A549 (cell line): ENCODE measurements around the gene SORCS2. TPM values are rescaled to one million over a fixed set of nuclear protein-coding genes. Genes with fewer than 3 reads are reported as not detected.
A peak's percentile ranks its signal among the peaks of the same experiment; 100 is the strongest.

Experiments
- ATAC-seq, 2 experiments: fragments of 200-7000 bp in 1 of 2; fragments of >200 bp in 1 of 2; cut with Nextera tagmentation in 1 of 2; cut with Tn5 transposase in 1 of 2; 3 replicates each; pipeline versions ENCODE4 v1.8.0 to v1.9.1; 2018 to 2020; ENCODE audit warnings: mild to moderate bottlenecking in 1 of 2, moderate library complexity in 1 of 2
- CTCF ChIA-PET: fragments of 300-600 bp; sonication (Branson Sonifier 250); formaldehyde crosslinking; extraction: SDS; loops from one replicate; lab custom pipeline; 2021; ENCODE audit warnings: antibody characterized with exemption, inconsistent platforms; lab: Yijun Ruan, JAX
- POLR2A ChIA-PET: fragments of 350-600 bp; formaldehyde crosslinking; extraction: SDS; loops from one replicate; lab custom pipeline; 2021; ENCODE audit warnings: antibody characterized with exemption, inconsistent platforms; lab: Yijun Ruan, JAX
- DNase-seq, 2 experiments: peaks; one replicate each; pipeline versions ENCODE4 v3.0.0 to v3.0.0-alpha.2; 2011 to 2016; ENCODE audit warnings: low read depth in 1 of 2, low spot score in 1 of 2
- FAIRE-seq: peaks from 2 replicates; lab custom pipeline; 2011; peaks lifted over from hg19 to GRCh38; lab: Jason Lieb, UNC
- H3K27ac ChIP-seq, 2 experiments: fragments of >200 bp; sonication (Bioruptor Twin); formaldehyde crosslinking; 3 replicates each; pipeline ENCODE4 v1.5.1; 2016 to 2017
- H3K4me1 ChIP-seq: fragments of >200 bp; sonication (Bioruptor Twin); formaldehyde crosslinking; 3 replicates; pipeline ENCODE4 v1.6.1; 2016
- H3K4me2 ChIP-seq: fragments of >200 bp; sonication (Bioruptor Twin); formaldehyde crosslinking; 3 replicates; pipeline ENCODE4 v1.6.1; 2016
- H3K4me3 ChIP-seq: fragments of >200 bp; sonication (Bioruptor Twin); formaldehyde crosslinking; 3 replicates; pipeline ENCODE4 v1.5.1; 2016
- H3K9me3 ChIP-seq: fragments of >200 bp; sonication (Bioruptor Twin); formaldehyde crosslinking; 3 replicates; pipeline ENCODE4 v1.6.1; 2016
- ATOH8 ChIP-seq: fragments of 250-450 bp; sonication (Bioruptor Pico); IDR thresholded peaks from 2 replicates; pipeline ENCODE4 v1.5.0; 2020; ENCODE audit warnings: low read depth, mild to moderate bottlenecking, moderate library complexity
- CHD4 ChIP-seq: fragments of 200-600 bp; sonication (generic); IDR thresholded peaks from 2 replicates; pipeline ENCODE4 v1.6.1; 2016; ENCODE audit warnings: antibody characterized with exemption, mild to moderate bottlenecking, borderline replicate concordance
- EHF ChIP-seq: fragments of 250-450 bp; sonication (Bioruptor Pico); IDR thresholded peaks from 2 replicates; pipeline ENCODE4 v1.5.0; 2020; ENCODE audit warnings: mild to moderate bottlenecking
- EHMT2 ChIP-seq: fragments of 200-600 bp; sonication (generic); IDR thresholded peaks from 2 replicates; pipeline ENCODE4 v1.6.1; 2016; ENCODE audit warnings: antibody characterized with exemption, low read depth, mild to moderate bottlenecking, moderate library complexity
- ESRRA ChIP-seq: fragments of 150-350 bp; IDR thresholded peaks from 2 replicates; pipeline ENCODE4 v1.6.1; 2014; ENCODE audit warnings: mild to moderate bottlenecking, low read length, borderline replicate concordance
- HOXA7 ChIP-seq: fragments of 250-450 bp; sonication (Bioruptor Pico); IDR thresholded peaks from 2 replicates; pipeline ENCODE4 v1.5.0; 2020; ENCODE audit warnings: mild to moderate bottlenecking, moderate library complexity
- HOXB13 ChIP-seq: fragments of 250-450 bp; sonication (Bioruptor Pico); IDR thresholded peaks from 2 replicates; pipeline ENCODE4 v1.5.0; 2020; ENCODE audit warnings: low read depth, mild to moderate bottlenecking, moderate library complexity
- JUNB ChIP-seq: fragments of >200 bp; sonication (Bioruptor Twin); formaldehyde crosslinking; IDR thresholded peaks from 2 replicates; pipeline ENCODE4 v1.6.1; 2016
- KDM5A ChIP-seq: fragments of 200-600 bp; sonication (generic); IDR thresholded peaks from 2 replicates; pipeline ENCODE4 v1.6.1; 2016; ENCODE audit warnings: antibody characterized with exemption, mild to moderate bottlenecking
- MAZ ChIP-seq: fragments of 150-350 bp; IDR thresholded peaks from 2 replicates; pipeline ENCODE4 v1.6.1; 2014; ENCODE audit warnings: antibody characterized with exemption, low read depth, low read length, borderline replicate concordance
- NFE2L2 ChIP-seq: fragments of 150-350 bp; conservative IDR thresholded peaks from 2 replicates; pipeline ENCODE4 v1.6.1; 2014; ENCODE audit warnings: low read length
- NPAS2 ChIP-seq: fragments of 250-450 bp; sonication (Bioruptor Pico); IDR thresholded peaks from 2 replicates; pipeline ENCODE4 v1.8.0; 2022; ENCODE audit warnings: mild to moderate bottlenecking, moderate library complexity, borderline replicate concordance
- NR3C1 ChIP-seq: fragments of >200 bp; sonication (Bioruptor Twin); formaldehyde crosslinking; IDR thresholded peaks from 3 replicates; pipeline ENCODE4 v1.6.1; 2017
- POLR2A ChIP-seq: IDR thresholded peaks from 2 replicates; pipeline ENCODE4 v1.6.1; 2012; ENCODE audit warnings: mild to moderate bottlenecking, low read length
- POLR2AphosphoS2 ChIP-seq: conservative IDR thresholded peaks from 2 replicates; pipeline ENCODE4 v1.6.1; 2012; ENCODE audit warnings: low read length, improper control_type of control experiment, inconsistent platforms
- RAD21 ChIP-seq, 2 experiments: fragments of >200 bp in 1 of 2; sonication (Bioruptor Twin) in 1 of 2; formaldehyde crosslinking in 1 of 2; IDR thresholded peaks in 1 of 2; conservative IDR thresholded peaks in 1 of 2; 2 replicates in 1 of 2; 3 replicates in 1 of 2; pipeline ENCODE4 v1.6.1; 2012 to 2018; ENCODE audit warnings: inconsistent platforms in 1 of 2
- REST ChIP-seq: fragments of 200-600 bp; sonication (generic); IDR thresholded peaks from 2 replicates; pipeline ENCODE4 v1.6.1; 2016; ENCODE audit warnings: antibody characterized with exemption, mild to moderate bottlenecking, moderate library complexity
- SMC3 ChIP-seq: fragments of >200 bp; sonication (Bioruptor Twin); formaldehyde crosslinking; IDR thresholded peaks from 3 replicates; pipeline ENCODE4 v1.6.1; 2018; ENCODE audit warnings: inconsistent platforms
- SREBF2 ChIP-seq: fragments of 450-650 bp; IDR thresholded peaks from 2 replicates; pipeline ENCODE4 v1.6.1; 2014; ENCODE audit warnings: mild to moderate bottlenecking, moderate library complexity
- TFCP2L1 ChIP-seq: fragments of 250-450 bp; sonication (Bioruptor Pico); IDR thresholded peaks from 2 replicates; pipeline ENCODE4 v1.5.0; 2021; ENCODE audit warnings: mild to moderate bottlenecking
- WGBS: methylation state at CpG from one replicate; pipeline ENCODE4 v1.1.6; 2017; ENCODE audit errors: missing lambda C conversion rate; 5-methylcytosine and 5-hydroxymethylcytosine counted together
- polyA plus RNA-seq, 4 experiments: library from polyadenylated mRNA; depleted of rRNA in 3 of 4; stranded (reverse); fragments of >200 nt; fragmentation: RNase III in 1 of 4; extraction: RNeasy Plus Mini Kit Qiagen cat#74134 plus additional on column Dnase treatment in 1 of 4; gene quantifications; 2 replicates in 3 of 4; 3 replicates in 1 of 4; pipeline ENCODE4 v1.2.3, GENCODE V29; 2011 to 2017

SORCS2 gene
- polyA plus RNA-seq, 2 of the 4 experiments (the other 2 are of a cell fraction), result 1.4 to 4.6 TPM

DNA sequence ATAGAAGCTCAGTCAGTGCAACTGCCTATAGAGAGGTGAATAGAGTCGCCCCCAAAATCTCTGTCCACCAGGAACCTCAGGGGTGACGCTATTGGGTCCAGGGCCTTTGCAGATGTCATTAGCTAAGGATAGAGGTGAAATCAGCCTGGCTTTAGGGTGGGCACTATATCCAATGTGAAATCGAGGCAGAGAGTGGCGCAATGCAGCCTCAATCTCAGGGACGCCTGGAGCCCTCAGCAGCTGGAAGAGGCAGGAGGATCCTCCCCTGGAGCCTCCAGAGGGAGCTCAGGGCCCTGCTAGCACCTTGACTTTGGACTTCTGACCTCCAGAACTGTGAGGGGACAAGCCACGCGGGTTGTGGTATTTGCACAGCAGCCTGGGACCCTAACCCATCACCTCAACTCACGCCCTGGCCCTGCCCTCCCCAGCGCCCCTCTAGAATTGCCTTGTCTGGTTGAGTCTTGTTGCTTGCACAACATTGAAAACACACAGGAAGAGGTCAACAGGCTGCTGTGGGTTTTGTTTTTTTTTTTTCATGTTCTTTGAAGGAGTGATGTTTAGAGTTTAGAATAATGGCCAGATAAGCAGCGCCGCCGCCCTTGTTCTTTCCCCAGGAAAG lies 331.8 kb downstream of the SORCS2 start:
- Histone ChIP-seq H3K4me2 (no peak overlapping the region), H3K4me1 (no peaks in the 10 kb centered on the region), H3K27ac (no peak overlapping the region), H3K9me3 (no peaks in the 10 kb centered on the region), H3K4me3 (no peak overlapping the region)
- no peak for TF ChIP-seq EHMT2
- no peak for TF ChIP-seq ATOH8
- no peak for TF ChIP-seq MAZ
- no peak for TF ChIP-seq HOXA7
- 0 out of 5 replicates have a peak, but pooled peaks of 1 of the 2 experiments have one; percentile 4 for TF ChIP-seq RAD21 (conservative IDR thresholded peaks at IDR 0.05 in 1 of 2, IDR thresholded peaks at IDR 0.05 in 1 of 2)
- no peak for TF ChIP-seq SMC3
- WGBS, result 62% methylated on average over 12 of the region's 12 CpGs
- ChIA-PET POLR2A (no interaction called here), CTCF (no interaction called here)
- DNase-seq (no peak), FAIRE-seq (no peak), ATAC-seq (no peak)

- no peak for FAIRE-seq
These were observed 332.5 kb downstream of the SORCS2 start for GRCh38 chr4:7524843-7525242.

GRCh38 chr4:7526491-7526890 lies 334.2 kb downstream of the SORCS2 start:
- TF ChIP-seq KDM5A (no peak), EHF (CRISPR knock-in tag) (no peak), NFE2L2 (no peak), POLR2AphosphoS2 (no peak), ESRRA (no peak), JUNB (no peak), SREBF2 (no peak), CHD4 (no peak), HOXA7 (no peak), NPAS2 (CRISPR knock-in tag) (no peak), SMC3 (no peak), TFCP2L1 (CRISPR knock-in tag) (no peak), REST (no peak), POLR2A (no peak), HOXB13 (CRISPR knock-in tag) (no peak), NR3C1 (no peak)
- Histone ChIP-seq H3K4me2 (no peak overlapping the region), H3K4me3 (no peak overlapping the region), H3K4me1 (no peaks in the 10 kb centered on the region), H3K27ac (no peak overlapping the region), H3K9me3 (no peaks in the 10 kb centered on the region)
- POLR2A ChIA-PET, result no interaction called here
- no peak for DNase-seq
- no peak for FAIRE-seq
- CTCF ChIA-PET, result no interaction called here
- no peak for ATAC-seq
- 91% methylated on average over 13 of the region's 13 CpGs for WGBS

More at GRCh38 chr4:7524843-7525242, 332.5 kb downstream of the SORCS2 start:
- Histone ChIP-seq H3K4me1 (no peaks in the 10 kb centered on the region), H3K9me3 (no peaks in the 10 kb centered on the region), H3K27ac (no peak overlapping the region), H3K4me2 (no peak overlapping the region), H3K4me3 (no peak overlapping the region)
- ATAC-seq (no peak), DNase-seq (no peak)
- ChIA-PET POLR2A (no interaction called here), CTCF (no interaction called here)
- WGBS, result 78% methylated on average over 14 of the region's 14 CpGs
- TF ChIP-seq EHF (CRISPR knock-in tag) (no peak), CHD4 (no peak), KDM5A (no peak)
